ENCODE results near the gene MPL.

DNA sequence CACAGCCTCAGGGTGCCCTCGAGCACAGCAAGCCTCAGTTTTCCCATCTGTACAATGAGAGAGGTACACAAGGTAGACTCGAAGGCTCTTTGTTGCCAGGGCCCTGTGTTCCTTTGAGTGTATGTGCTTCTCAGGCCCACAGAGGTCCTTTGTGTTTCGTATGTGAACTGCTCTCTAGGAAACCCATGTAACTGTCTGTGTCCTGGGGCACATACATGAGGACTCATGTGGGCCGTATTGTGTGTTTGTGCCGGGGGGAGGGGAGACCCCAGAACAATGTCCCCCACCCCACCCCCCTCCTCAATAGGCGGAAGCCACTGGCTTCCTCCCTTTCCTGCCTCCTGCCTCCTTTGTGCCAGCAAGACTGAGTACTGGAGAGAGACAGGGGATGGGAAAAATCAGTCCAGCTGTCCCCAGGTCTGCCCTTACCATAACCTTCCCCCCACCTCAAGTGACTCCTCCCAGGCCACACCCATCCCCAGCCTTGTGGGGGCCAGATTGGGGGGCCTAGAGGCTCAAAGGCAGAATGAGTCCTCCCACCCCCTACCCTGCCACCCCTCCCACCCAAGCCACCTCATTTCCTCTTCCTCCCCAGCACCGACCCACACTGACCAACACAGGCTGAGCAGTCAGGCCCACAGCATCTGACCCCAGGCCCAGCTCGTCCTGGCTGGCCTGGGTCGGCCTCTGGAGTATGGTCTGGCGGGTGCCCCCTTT is 37.1 kb upstream of the MPL start, which contains the start of gene TIE1:
- TF ChIP-seq, protein P1, sequence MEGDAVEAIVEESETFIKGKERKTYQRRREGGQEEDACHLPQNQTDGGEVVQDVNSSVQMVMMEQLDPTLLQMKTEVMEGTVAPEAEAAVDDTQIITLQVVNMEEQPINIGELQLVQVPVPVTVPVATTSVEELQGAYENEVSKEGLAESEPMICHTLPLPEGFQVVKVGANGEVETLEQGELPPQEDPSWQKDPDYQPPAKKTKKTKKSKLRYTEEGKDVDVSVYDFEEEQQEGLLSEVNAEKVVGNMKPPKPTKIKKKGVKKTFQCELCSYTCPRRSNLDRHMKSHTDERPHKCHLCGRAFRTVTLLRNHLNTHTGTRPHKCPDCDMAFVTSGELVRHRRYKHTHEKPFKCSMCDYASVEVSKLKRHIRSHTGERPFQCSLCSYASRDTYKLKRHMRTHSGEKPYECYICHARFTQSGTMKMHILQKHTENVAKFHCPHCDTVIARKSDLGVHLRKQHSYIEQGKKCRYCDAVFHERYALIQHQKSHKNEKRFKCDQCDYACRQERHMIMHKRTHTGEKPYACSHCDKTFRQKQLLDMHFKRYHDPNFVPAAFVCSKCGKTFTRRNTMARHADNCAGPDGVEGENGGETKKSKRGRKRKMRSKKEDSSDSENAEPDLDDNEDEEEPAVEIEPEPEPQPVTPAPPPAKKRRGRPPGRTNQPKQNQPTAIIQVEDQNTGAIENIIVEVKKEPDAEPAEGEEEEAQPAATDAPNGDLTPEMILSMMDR (IDR thresholded peaks at IDR 0.05; ENCODE audit: insufficient read depth, low read length): no peak
- TF ChIP-seq POLR2AphosphoS5 (IDR thresholded peaks at IDR 0.05; ENCODE audit: low read depth): no peak
- TF ChIP-seq GABPA (IDR thresholded peaks at IDR 0.05; ENCODE audit: low read depth): no peak
- TF ChIP-seq, protein P2, sequence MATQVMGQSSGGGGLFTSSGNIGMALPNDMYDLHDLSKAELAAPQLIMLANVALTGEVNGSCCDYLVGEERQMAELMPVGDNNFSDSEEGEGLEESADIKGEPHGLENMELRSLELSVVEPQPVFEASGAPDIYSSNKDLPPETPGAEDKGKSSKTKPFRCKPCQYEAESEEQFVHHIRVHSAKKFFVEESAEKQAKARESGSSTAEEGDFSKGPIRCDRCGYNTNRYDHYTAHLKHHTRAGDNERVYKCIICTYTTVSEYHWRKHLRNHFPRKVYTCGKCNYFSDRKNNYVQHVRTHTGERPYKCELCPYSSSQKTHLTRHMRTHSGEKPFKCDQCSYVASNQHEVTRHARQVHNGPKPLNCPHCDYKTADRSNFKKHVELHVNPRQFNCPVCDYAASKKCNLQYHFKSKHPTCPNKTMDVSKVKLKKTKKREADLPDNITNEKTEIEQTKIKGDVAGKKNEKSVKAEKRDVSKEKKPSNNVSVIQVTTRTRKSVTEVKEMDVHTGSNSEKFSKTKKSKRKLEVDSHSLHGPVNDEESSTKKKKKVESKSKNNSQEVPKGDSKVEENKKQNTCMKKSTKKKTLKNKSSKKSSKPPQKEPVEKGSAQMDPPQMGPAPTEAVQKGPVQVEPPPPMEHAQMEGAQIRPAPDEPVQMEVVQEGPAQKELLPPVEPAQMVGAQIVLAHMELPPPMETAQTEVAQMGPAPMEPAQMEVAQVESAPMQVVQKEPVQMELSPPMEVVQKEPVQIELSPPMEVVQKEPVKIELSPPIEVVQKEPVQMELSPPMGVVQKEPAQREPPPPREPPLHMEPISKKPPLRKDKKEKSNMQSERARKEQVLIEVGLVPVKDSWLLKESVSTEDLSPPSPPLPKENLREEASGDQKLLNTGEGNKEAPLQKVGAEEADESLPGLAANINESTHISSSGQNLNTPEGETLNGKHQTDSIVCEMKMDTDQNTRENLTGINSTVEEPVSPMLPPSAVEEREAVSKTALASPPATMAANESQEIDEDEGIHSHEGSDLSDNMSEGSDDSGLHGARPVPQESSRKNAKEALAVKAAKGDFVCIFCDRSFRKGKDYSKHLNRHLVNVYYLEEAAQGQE (IDR thresholded peaks at IDR 0.05; ENCODE audit: insufficient replicate concordance, low read depth): no peak
- no peak for TF ChIP-seq SPI1 (IDR thresholded peaks at IDR 0.05; ENCODE audit: borderline replicate concordance, low read depth)

Data from HL-60 (cell line).